Right renal cortex interstitium (tissue), 3 donors: ENCODE measurements around the gene TRPV4. TPM values are rescaled to one million over a fixed set of nuclear protein-coding genes. Genes with fewer than 3 reads are reported as not detected.

Experiments
- DNase-seq, 3 donors: peaks; one replicate each; pipeline ENCODE4 v3.0.0-alpha.2; 2013; ENCODE audit warnings: low read depth in 3 of 3, low spot score in 2 of 3
- polyA plus RNA-seq, 3 donors: library from polyadenylated mRNA; unstranded; fragments of 120-200 nt; gene quantifications; one replicate each; pipeline ENCODE4 v1.2.1, GENCODE V29; 2013; ENCODE audit not compliant: insufficient read length in 3 of 3

The TRPV4 gene
- polyA plus RNA-seq, 3 donors, result 11.2 to 14.3 (median 12.8) TPM

DNA sequence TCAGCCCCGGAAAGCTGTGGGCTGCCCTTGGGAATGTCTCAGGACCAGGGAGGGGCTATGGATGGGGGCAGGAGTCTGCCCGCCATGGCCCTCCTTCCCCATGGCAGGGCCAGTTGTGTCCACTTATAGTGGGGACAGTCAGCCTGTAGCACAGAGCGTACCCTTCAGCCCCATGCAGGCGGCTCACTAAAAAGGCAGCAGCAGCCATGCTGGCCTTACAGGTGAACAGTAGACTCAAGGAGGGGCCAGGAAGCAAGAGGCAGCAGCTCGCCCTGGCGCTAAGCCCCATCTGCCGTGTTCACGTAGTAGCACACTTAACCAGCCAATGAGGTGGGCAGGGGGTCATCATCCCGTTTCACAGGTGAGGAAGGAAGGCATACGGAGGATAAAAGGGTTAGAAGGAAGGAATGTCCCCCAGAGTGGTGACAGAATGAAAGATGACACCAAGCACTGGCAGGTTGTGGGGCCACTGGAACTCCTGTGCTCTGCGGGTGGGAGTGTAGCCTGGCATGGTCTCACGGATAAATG, 66.9 kb downstream of the TRPV4 start:
- no peak for DNase-seq

DNA sequence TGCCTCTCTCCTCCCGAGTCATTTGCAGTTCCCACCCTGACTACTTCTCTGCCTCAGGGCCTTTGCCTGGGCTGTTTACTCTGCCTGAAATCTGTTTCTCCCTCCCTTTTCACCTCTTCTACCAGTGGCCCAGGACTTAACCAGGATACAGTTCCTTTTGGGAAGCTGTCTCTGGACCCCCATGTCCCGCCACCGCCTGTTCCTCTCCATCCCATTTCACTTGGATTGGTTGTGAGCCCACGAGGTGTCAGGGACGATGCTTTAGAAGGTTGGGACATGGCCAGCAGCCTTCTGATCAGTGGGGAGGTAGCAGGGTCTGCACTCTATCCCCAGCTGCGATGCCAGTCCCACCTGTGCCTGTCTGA, 67.8 kb downstream of the TRPV4 start:
- DNase-seq, result no peak

DNA sequence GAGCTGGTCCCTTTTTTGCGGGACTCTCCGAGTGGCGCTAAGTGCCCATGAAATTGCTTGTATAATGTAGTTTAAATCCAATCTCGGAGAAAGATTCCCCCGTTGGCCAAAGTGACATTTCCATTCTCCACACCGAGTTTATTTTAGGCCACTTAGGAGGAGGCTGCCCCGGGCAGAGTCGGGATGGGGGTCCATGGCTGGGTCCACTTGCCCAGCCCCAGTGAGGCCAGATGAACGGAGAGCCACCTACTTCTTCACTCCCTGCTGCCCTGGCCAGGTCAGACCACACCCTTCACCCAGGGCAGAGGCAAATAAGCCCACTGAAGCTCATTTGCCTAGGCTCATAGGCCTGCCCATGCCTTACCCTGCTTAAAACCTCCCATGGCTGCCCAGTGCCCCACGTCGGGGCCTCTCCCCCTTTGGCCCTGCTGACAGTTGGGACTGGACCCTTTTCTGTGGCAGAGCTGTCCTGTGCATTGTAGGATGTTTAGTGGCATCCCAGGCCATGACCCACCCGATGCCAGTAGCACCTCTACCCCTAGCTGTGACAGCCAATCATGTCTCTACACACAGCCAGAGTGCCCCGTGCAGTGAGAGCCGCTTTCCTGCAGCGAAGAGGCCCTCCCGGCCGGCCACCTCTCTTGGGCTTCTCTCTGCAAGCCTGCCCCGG, 68.3 kb downstream of the TRPV4 start:
- no peak for DNase-seq

GRCh38 chr12:109764123-109764522, 69.1 kb downstream of the TRPV4 start:
- DNase-seq, result no peak

DNA sequence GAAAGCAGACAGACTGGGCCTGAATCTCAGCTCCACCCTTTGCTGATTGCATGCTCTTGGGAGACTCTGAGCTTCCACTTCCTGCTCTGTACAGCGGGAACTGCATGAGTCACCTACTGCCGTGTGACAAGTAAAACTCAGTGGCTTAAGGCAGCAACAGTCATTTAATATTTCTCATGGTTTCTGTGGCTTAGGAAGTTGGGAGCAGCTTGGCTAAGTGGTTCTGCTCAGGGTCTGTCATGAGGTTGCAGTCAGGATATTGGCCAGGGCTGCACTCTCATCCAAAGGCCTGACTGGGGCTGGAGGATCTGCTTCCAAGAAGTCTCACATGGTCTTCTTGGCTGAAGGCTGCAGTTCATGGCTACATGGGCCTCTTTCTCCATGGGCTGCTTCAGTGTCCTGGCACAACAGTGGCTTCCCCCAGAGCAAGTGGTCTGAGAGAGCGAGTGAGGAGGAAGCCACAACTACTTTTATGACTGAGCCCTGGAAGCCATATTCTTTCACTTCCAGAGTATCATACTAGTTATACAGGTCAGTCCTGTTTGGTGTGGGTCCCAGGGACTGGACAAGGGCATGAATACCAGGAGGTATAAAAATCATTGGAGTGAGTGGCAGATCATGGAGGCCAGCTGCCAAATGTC, 69.9 kb downstream of the TRPV4 start:
- no peak for DNase-seq

DNA sequence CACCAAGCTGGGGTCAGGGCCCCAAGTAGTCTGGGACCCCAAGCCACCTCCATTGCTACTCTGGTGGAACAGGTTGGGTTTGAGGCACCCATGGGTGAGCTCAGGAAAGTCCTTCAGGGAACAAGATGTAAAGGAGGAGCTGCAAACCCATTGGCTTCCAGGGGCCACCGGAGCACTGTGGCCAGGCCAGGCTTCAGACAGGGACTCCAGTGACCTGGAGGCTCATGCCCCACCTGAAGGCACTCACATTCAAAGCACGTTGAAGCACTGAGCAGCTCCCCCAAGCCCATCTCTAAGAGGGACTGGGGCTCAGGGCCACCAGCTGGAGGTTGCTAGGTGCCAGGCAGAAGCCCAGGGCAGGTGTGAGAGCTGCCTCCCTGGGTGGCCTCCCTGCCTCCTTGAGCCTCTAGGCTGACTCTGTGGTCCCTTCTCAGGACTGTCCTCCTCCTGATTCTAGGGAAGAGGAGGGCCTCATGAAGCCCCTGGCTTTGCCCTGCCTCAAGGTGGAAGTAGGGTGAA, 70.5 kb downstream of the TRPV4 start:
- DNase-seq, result no peak

GRCh38 chr12:109762071-109762672, 71.0 kb downstream of the TRPV4 start:
- DNase-seq, result no peak

DNA sequence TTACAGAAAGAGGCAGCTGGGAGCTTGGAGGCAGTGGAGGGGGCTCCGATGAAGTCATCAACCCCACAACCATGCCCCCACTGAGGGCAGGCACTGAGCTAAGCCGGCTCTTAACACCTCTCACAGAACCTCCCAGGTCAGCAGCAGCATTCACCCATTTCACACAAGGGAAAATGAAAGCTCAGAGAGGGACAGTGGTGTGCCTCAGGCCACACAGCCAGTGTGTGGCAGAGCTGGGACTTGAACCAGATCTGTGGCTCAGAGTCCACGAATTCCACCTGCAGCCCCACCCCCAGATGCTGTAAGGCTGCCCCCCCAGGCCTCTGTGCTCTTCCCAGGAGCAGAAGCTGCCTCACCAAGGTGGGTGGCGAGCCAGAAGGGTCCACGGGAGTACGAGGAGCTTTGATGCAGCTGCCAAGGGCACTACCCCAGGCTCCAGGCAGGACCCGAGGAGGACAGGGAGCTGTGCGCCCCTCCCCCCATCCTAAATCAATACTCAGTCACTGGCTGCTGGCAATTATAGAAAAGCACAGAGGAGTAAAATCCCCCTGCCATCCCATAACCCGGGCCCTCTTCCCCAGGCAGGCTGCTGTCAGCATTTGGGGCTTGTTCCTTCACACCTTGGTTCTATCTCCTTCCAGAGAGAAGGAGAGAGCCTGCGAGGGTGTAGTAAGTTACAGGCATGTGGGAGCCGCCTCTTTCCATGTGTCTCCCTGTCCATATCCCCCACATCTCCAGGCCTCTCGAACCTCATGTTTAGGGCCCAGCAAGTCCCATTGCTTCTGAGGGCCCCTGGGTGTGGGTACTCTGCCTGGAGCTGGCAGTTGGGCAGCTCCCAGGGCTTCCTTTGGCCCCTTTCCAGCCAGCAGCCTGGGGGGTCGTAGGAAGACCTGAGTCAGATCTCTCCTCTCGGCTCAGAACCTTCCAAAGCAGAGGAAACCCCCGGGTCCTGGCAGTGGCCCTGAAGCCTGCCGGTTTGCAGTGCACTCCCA, 72.0 kb downstream of the TRPV4 start:
- no peak for DNase-seq

DNA sequence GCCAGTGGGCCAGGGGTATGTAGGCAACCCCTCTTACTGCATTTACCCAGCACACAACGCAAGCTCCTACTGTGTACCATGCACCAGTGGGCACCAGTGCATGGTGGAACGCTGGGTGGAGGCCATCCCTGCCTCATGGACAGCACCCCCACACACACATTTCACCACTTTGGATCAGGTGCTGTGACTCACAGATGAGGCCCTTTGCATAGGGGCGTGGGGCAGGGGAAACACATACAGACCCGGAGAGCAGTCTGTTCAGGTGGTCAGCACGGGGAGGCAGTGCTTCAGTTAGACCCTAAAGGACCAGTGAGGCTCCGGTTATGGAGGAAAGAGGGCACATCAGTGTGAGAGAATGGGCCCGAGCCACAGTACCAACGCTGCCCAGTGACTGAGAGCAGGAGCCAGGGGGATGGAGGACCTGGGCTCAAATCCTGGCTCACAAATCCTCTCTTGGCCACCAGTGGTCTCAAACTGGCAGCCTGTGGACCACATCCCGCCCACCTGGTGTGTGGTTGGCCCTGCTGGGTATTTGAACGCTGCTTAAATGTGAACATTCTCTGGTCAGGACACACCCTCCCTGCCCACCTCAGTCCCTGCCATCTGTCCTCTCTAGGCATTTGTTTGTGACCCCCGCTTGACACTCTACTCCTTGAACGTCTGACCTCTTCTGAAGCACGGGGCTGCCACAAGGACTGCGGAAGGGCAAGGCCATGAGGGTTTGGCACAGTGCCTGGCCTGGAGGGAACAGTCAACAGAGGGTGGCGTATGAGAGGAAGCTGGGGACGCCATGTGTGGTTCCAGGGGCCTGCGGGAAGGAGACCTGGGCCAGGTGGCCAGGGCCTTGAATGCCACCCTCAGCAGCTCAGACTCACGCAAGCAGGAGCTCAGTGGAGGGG, 72.9 kb downstream of the TRPV4 start:
- no peak for DNase-seq

DNA sequence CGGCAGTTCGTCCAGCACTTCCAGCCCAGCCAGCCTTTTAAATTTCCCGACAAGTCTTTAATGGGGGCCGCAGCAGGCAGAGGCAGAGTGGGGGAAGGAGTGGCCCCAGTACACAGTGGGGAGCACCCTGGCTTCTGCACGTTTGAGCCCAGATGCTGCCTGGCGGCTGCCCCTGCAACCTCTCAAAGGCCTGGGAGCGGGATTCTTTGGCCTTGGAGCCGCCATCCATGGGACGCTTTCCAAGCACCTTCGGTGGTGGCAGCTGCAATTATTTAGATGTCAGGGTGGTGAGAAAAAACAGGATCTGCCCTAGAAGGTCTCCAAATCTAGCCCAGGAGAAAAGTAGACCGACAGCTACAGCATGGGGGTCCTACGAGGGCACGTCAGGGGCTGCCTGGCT, 73.6 kb downstream of the TRPV4 start:
- DNase-seq, result no peak

DNA sequence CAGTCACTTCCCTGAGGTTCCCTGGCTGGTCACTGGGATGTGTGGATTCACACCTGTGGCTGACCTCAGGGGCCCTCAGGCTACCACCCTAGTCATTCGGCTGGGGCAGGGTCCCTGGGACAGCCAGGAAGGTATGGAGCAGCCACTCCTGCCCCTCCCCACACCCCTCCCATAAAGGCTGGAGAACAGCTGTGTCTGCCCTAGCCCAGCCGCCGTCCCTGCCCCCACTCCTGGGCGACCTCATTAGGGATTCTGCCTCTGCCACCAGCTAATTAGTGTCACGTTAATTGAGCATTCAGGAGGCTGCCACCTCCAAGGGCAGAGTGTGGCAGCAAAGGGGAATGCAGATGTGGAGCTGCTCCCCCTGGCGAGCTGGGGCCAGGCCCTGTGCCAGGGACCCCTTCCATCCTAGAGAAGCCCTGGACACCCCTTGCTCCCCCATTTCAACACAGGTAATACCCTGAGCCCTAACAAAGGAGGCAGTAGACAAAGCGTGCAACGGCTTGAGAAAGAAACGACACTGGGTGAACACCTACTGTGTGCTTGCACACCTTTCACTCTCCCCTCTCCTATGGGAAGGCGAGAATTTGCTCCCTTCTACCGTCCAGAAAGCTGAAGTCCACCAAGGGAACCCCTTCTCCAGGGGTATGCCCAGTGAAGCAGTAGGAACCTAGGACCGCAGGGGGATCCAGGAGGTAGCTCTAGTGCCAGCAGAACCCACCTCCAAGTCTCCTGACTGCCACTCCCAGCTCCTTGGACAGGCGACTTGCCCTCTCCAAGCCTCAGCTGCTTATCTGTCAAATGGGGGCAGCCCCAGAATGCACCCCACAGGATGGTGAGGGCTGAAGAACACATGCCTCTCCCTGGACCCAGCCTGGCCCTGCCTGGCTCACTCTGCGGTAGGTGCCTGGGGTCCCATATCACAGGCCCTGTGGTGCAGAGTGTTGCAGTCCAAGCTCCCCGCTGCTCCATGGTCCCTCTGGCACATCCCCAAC, 74.5 kb downstream of the TRPV4 start:
- DNase-seq, result no peak

DNA sequence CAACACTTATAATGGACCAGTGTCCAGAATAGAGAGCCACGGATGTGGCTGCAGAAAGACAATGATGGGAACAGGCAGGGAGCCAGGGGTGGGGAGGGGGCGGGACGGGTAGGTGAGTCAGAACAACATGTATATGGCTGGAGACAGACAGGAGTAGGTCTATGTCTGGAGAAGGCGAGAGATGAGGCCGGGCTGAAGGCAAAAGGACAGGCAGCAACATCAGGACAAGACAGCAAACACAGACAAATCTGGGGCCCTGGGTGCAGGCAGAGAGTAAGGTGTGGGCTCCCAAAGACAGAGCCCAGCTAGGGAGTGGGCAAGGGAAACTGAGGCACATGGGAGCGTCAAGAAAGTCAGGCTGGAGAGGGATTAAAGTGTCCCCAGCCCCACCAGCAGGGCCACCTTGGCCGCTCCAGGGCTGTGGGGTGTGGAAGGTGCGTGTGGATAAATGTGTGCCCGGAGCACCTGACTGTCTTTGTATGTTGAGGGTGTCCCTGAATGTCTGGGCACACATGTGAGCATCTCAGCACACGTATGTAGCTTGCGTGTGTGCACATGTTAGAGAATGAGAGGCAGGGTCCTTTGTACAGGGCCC, 75.4 kb downstream of the TRPV4 start:
- no peak for DNase-seq

GRCh38 chr12:109756457-109756856, 76.7 kb downstream of the TRPV4 start:
- no peak for DNase-seq

DNA sequence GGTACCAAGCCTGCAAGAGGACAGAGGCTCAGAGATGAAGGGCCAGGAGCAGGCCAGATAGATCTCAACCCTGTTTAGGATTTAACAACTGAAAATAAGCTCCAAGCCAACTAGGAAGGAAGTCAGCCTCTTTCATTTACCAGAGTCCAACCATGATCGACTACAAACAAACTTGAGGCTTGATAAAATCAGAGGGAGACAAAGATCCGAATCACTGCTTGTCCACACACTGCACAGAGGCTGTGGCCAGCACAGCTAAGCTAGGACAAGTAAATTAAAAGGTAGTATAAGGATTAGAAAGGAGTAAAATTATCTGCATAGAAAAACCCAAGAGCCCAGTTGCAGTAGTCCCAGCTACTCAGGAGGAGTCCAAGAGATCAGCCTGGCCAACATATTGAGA, 79.2 kb downstream of the TRPV4 start:
- no peak for DNase-seq

GRCh38 chr12:109753054-109753401, 80.2 kb downstream of the TRPV4 start:
- no peak for DNase-seq

GRCh38 chr12:109752117-109753053, 80.8 kb downstream of the TRPV4 start:
- DNase-seq, result no peak
